ENCODE data around the gene ARSD. TPM values are rescaled to one million over a fixed set of nuclear protein-coding genes. Genes with fewer than 3 reads are reported as not detected.
"Not testable (repeated sequence)": the region's sequence is repeated elsewhere in the genome, so short reads cannot be mapped to it uniquely, and the experiment has no call there.

The ARSD gene, protein sequence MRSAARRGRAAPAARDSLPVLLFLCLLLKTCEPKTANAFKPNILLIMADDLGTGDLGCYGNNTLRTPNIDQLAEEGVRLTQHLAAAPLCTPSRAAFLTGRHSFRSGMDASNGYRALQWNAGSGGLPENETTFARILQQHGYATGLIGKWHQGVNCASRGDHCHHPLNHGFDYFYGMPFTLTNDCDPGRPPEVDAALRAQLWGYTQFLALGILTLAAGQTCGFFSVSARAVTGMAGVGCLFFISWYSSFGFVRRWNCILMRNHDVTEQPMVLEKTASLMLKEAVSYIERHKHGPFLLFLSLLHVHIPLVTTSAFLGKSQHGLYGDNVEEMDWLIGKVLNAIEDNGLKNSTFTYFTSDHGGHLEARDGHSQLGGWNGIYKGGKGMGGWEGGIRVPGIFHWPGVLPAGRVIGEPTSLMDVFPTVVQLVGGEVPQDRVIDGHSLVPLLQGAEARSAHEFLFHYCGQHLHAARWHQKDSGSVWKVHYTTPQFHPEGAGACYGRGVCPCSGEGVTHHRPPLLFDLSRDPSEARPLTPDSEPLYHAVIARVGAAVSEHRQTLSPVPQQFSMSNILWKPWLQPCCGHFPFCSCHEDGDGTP
- total RNA-seq, result 18.3 and 19.1 TPM in 2 replicates

DNA sequence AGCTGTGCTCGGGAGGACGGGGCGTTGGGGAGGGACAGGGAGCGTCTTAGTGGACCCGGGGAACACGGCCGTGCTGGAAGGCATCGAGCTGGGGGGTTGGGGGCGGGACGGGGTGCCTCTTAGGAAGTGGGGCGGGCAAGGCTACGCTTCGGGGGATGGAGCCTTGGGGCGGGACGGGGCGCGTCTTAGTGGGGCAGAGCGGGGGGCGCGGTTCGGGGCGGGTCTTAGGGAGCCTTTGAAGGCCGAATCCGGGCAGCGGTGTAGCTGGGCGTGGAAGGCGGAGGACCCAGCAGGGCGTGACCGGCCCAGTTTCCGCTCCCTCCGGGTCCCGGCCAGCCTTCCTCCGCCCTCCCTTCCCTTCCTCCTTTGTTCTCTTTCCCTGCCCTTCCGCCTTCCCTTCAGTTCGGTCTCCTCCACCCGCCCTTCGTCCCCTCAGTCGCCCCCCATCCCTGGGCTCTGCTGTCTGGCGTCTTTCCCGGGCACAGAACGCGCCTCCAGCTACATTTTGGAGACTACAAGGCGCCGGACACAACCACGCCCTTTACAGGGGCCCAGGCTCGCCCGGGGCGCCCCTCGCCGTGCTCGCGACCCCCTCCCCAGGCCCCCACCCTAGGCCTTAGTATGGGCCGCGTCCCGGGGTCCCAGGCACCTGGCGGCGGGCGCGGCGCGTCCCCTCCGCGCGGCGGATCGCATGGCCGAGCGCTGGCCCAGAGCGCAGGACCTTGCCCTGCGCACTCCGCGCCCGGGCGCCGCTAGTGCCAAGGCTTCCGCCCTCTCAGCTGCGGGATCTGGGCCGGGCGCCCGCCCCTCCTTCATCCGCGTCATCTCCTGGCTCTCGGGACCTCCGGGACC lies at the start of gene ARSD:
ARSD (minus strand) TSS at position 757 of the 852 bp plus-strand sequence; CDS start at position 693, 64 bp downstream.
- peak; percentile 84 for DNase-seq (ENCODE audit: low read depth, low spot score)

DNA sequence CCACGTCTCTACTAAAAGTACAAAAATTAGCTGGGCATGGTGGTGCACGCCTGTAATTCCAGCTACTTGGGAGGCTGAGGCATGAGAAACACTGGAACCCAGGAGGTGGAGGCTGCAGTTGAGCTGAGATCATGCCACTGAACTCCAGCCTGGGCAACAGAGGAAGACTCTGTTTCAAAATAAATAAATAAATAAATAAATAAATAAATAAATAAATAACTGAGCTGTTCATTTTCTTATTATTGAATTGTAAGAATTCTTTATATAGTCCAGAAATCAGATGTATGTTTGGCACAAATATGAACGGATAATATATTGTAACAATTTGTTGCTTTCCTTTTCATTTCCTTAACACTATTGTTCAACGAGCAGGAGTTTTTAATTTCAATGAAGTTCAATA lies 49.5 kb upstream of the ARSD start:
- DNase-seq (ENCODE audit: low read depth, low spot score), result not testable (repeated sequence)

DNA sequence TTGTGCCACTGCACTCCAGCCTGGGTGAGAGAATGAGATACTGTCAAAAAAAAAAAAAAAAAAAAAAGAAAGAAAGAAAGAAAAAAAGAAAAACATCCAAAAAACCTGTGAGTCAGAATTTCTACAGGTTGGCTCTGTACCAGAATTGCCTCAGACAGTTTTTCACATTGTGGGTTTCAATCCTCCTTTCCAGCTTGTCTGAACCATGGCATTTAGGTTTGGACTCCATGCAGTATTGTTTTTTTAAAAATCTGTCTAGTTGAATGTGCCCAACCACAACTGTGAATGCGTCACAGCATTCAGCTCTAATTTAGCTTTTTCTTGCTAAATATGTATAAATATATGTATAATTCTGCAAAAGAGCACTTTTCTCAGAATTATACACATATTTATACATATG lies 45.8 kb upstream of the ARSD start:
- DNase-seq (ENCODE audit: low read depth, low spot score), result no peak

DNA sequence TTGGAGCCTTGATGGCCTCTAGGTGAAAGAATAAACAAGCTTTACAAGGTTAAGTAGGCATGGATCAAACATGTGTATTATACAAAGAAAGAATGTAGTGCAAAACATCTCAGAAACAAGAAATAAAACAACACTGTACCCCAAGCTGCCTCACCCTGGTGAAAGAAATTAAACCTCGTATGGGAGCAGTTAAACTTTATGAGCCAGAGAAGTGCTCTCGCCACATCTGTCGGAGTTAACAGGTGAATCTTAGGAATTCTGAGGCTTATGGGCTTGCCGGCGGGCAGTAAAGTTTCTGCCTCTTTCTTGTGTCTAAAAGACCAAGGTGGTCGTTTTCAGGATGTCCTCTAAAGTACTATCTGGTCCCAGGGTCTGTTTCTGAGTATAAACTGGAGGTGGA lies 43.3 kb upstream of the ARSD start:
- DNase-seq (ENCODE audit: low read depth, low spot score), result no peak

DNA sequence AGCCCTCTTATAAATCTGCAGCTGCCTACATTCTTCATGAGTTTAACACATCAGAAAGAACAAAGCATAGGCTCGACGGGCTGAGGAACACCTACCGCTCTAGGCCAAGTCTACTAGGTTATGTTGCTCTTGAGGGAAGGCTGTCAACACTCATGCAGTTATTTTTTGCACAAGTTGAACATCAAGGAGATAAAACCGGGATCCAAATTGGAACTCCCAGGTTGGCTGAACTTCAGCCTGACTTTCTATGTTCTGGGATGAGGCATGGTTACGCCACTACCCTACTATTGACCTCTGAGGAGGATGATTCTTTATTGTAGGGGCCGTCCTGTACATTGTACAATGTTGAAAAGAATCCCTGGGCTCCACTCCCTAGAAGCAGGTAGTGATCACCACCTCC lies 39.9 kb upstream of the ARSD start:
- DNase-seq (ENCODE audit: low read depth, low spot score), result no peak

DNA sequence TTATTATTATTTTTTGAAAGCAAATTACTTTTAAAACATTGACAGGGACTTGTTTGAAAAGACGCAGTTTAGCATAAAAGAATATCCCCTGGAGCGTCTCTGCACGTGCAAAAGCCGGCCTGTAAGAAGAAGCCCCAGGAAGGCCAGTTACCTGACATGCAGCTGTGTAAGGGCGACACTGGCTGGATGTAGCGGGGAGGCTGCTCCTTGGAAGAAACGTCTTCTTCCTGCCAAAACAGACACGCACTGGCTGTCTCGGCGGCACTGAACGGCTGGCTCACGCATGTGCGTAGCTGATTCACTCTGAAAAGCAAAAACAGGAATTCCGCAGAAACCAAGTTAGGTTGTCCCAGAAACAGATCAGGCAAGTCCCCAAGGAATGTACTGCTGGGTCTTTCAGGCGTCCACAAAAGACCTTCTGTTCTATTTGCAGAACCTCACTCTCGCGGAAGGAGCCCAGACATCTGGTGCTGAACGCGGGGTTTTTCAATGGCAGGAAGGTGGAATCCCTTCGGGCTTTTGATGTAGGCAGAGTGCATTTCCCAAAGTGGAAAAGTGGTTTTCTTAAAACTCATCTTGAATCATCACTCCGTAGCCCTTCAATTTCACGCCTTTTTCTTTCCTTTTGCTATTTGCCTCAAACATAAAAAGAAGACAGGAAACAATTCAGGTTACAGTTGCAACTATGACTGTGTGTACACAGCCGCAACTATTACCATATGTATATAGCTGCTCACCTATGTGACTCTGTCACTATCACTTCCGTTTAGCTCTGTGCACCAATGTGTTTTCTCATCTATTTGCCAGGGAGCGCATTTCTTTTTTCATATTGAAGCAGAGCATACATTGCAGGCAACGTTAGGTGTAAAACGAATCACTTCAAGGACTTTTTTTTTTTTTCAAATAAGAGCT lies 39.1 kb upstream of the ARSD start:
- no peak for DNase-seq (ENCODE audit: low read depth, low spot score)

DNA sequence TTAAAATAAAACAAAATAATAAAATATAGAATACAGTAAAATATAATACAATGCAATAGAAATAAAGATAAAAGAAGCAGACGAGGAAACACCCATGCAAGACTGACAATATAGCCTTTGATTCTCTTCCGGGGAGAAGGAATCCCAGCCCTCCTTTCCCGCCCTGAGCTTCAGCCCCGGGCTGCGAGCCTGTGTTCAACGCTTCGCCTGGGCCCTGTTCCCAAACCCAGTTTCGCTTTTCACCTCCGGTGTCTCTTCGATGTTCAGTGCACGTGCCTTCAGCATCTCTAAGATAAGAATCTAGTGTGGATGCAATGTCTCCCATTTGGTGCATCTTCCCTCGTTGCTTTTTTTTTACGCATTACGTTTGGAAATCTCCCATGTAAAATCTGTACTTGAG lies 38.4 kb upstream of the ARSD start:
- no peak for DNase-seq (ENCODE audit: low read depth, low spot score)

DNA sequence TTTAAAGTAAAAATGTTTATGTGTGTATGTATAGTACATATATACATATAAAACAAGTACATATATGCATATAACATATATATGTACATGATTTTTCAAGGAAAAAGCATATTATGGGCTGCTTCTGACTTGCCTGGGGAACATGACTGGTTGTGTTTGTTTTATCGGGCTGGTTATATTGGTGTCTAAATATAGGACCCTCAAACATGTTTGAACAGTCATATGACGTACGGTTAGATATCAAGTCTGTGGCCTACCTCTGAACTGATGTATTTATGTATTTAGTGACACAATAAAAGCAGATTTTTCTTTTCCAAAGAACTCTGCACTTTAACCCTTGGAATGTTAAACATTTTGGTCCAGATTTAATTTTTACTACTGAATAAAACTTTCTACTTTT lies 37.9 kb upstream of the ARSD start:
- no peak for DNase-seq (ENCODE audit: low read depth, low spot score)

DNA sequence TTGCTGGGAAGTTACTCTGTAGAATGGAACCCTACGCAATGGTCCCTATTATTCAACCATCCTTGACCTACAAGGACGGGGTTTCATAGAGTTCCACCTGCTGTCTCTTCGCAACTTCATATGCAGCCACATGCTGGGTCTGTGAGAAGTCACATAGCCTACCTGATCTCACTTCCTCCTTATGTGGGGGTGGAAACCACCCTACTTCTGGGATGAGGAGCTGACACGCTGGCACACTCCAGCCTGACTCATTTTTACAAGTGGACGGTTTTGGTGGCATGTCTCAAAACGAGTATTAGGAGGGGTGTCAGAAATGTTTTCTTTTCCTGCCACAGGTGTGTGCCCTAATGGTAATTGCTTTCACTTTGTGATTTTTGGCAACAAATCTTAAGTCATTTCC lies 36.8 kb upstream of the ARSD start:
- no peak for DNase-seq (ENCODE audit: low read depth, low spot score)

DNA sequence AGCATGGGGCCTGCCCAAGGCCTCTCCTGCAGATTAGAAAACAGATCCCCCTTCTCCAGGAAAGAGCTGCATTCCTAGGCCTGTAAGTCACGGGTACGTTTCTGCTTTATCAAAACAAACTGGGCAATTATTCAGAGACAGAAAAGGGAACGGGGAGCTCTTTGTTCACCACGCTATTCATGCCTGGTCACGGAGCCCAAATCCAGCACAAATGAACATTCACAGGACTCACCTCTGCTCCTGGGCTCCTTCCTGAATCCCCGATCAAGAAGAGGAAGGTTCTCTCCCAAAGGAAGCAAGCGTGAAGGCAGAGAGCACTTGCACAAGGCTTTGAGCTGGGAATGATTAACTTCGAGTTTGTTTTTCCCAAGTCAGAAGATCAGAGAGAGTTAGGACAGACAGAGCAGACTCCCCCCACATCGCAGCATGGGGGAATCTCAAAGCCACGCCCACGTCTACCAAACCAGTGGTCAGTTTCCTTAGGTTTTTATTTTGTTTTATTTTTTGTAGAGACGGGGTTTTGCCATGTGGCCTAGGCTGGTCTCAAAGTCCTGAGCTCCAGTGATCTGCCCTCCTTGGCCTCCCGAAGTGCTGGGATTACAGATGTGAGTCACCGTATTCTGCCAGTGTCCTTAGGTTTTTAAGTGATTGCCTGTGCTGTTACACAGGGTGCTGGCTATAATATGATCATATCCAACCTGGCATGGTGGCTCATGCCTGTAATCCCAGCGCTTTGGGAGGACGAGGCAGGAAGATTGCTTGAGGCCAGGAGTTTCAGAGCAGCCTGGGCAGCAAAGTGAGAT lies 35.1 kb upstream of the ARSD start:
- peak; percentile 49 for DNase-seq (ENCODE audit: low read depth, low spot score)

DNA sequence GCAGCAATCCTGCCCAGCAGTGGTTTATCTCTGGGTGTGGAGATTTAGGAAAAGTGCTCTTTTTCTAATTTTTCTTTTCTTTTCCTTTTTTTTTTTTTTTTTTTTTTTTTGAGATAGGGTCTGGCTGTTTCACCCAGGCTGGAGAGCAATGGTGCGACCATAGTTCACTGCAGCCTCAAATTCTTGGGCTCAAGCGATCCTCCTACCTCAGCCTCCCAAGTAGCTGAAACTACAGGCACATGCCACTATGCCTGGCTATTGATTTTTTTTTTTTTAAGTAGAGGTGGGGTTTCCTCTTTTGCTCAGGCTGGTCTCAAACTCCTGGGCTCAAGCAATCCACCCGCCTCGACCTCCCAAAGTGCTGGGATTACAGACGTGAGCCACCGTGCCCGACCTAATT lies 34.3 kb upstream of the ARSD start:
- not testable (repeated sequence) for DNase-seq (ENCODE audit: low read depth, low spot score)

DNA sequence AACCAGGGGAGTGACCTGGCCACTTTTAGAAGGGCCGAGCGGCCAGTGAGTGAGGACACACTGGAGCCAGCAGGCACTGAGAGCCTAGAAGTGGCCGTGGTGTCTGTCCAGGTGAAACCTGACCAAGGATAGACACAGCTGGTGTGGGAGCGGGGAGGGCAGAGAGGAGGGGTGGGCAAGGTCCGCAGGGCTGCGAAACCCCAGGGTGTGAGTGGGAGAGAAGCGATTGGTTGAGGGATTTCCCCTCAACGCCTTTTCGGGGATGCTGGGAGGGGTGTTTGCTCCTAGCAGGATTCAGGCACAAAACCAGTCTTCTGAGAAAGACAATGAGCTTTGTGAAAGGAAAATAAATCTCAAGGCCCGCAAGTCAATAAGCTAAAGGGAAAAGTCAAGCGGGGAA lies 33.2 kb upstream of the ARSD start:
- DNase-seq (ENCODE audit: low read depth, low spot score), result no peak

DNA sequence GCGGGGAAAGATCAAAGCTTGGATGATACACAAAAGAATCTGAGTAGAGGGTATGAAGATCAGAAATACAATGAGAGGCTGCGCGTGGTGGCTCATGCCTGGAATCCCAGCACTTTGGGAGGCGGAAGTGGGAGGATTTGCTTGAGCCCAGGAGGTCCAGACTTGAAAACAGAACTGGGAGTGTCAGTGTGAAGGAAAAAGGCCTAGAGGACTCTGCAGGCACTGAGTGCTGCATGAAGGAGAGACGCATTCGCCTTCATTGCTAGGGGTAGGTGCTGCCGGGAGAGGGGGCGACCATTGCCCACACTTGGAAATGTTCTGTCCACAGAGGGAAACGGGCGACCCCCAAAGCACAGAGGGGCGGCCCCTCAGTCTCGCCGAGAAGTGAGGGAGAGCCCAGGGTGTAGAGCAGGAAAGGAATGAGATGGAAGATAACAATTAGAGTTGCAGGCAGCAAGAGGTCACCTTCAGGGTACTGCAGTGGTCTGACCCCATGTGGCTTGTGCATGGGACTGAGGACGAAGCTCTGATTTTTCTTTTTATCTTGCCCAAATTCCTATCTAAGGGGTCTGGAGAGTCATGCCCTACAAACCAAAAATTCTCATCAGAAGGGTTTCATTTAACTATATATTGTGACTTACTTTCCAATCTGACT lies 31.8 kb upstream of the ARSD start:
- no peak for DNase-seq (ENCODE audit: low read depth, low spot score)

DNA sequence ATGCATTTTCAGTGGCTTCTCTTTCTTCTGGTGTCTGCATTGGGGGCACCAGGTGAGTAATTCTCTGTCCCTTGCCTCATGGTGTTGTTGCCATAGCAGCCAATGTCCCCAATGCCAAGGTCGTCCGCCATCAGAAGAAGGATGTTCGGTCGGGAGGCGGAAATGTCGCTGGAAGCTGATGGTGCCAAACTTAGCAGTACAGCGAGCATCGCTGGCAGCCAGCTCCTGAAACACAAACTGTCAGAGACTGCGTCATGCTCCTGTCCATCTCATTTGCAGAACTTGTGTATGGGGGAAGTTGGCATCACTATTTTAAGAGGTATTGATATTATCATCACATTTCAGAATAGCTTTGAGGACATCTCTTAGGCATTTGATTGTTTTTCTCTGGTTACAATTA lies 29.1 kb upstream of the ARSD start:
- no peak for DNase-seq (ENCODE audit: low read depth, low spot score)

DNA sequence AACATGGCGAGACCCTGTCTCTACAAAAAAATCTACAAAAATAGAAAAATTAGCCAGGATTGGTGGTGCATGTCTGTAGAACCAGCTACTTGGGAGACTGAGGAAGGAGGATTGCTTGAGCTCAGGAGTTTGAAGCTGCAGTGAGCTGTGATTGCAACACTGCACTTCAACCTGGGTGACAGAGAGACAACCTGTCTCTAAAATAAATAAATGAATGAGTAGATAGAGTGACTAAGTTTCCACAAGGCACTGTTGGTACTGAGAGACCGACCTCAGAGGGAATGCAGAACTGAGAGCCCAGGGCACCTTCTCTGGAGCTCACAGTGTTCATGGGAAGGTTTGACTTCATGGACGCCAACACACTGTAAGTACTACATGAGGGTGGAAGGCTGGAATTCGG lies 26.7 kb upstream of the ARSD start:
- DNase-seq (ENCODE audit: low read depth, low spot score), result no peak

DNA sequence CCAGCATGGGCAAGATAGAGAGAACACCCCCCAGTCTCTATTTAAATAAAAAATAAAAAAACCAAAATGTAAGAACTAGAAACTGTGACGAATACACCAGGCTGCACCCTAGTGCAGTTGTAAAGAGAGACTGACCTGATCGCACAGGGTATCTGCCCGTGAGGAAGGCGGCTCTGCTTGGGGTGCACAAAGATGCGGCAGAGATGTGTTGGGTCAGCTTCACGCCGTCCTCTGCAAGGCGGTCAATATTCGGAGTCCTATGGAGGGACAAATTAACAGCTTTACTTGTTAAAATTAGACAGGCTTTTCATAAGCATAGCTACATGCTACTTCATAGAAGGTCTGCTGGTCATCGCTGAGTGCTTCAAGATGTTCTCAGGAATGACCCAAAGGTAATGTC lies 26.1 kb upstream of the ARSD start:
- DNase-seq (ENCODE audit: low read depth, low spot score), result no peak

DNA sequence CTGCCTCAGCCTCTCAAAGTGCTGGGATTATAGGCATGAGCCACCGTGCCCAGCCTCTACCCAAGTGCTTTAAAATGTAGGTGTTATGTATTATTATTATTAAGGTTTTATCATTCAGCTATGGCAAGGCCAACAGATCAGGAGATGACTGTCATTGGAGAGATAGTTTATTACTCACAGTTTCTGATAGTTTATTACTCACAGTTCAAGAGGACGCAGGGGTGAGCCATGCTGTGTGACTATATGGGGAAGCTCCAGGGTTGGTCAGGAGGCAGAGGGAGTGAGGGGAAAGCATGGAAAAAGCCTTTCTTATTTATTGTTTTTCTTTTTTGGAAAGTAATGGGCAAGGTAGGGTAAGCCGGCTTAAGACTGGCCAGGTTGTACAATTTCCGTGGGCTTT lies 25.4 kb upstream of the ARSD start:
- no peak for DNase-seq (ENCODE audit: low read depth, low spot score)

DNA sequence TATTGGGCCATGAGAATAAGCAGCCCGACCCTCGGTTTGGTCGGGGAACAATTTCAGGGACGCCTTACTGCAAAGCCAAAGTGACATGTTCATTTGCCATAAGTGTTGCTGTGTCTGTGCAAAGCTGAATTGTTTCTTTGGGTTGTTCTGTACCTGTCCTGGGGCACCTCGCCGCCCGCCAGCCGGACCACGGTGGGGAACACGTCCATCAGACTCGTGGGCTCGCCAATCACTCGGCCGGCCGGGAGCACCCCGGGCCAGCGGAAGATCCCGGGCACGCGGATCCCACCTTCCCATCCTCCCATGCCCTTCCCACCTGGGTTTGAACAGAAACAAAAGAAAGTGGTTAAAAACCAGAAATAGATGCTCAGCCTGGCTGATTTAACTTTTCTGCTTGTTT lies 8.8 kb upstream of the ARSD start:
- not testable (repeated sequence) for DNase-seq (ENCODE audit: low read depth, low spot score)

DNA sequence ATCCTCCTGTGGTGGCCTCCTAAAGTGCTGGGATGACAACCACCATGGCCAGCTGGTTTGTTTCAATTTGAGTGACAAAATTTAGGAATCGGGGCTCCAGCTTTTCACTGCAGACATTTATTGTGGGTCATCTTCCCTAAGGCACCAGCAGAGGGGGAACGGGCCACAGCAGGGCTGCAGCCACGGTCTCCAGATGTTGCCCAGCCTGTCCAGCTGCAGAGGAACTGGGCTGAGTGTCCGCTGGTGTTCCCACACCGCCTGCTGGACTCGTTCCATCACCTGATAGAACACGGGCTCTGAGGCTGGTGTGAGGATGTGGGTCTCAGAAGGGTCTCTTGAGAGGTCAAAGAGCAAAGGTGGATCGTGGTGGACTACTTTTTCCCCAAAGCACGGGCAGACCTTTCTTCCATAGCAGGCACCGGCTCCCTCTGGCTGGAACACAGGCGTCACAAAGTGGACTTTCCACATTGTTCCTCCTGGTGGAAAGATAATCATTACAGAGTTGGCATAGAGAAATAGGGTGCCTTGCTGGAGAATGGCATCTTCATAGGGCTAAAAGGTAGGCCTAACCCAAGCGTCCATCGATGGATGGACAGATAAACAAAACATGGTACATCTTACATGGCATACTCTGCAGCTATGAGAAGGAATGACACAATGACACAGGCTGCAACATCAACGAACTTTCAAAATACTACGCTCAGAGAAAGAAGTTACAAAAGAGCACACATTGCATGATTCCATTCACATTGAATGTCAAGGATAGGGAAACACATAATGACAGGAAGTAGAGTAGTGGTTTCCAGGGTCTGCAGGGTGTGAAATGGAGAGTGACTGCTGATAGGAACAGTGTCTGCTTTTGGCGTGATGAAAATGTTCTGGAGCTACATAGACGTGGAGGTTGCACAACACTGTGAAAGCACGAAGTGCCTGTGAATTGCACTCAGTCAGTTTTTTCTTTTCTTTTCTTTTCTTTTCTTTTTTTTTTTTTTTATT lies 5.9 kb upstream of the ARSD start:
- no peak for DNase-seq (ENCODE audit: low read depth, low spot score)

Data from pulmonary artery endothelial cell (primary cell).